Aorta (tissue), 5 donors: ENCODE results near the gene KDM4B. TPM values are rescaled to one million over a fixed set of nuclear protein-coding genes. Genes with fewer than 3 reads are reported as not detected.
"Not testable (repeated sequence)": the region's sequence is repeated elsewhere in the genome, so short reads cannot be mapped to it uniquely, and the experiment has no call there.

Experiments
- ATAC-seq: fragments of 200-7000 bp; cut with Tn5 transposase; one replicate; pipeline ENCODE4 v1.9.1; 2022; ENCODE audit warnings: moderate library complexity; ENCODE audit not compliant: low FRiP score
- DNase-seq, 2 donors: peaks; one replicate each; pipeline ENCODE4 v3.0.0-alpha.2; 2020
- H3K27ac ChIP-seq, 2 donors: one replicate each; pipeline ENCODE4 v1.5.1; 2013; ENCODE audit warnings: low read length in 2 of 2, mild to moderate bottlenecking in 2 of 2, moderate library complexity in 2 of 2, control low read depth in 1 of 2, inconsistent platforms in 1 of 2, low read depth in 1 of 2
- H3K27me3 ChIP-seq, 2 donors: one replicate each; pipeline ENCODE4 v1.6.1; 2013; ENCODE audit warnings: control low read depth in 1 of 2, low read length in 1 of 2, mild to moderate bottlenecking in 1 of 2, moderate library complexity in 1 of 2; ENCODE audit not compliant: insufficient read depth in 2 of 2, control insufficient read depth in 1 of 2
- H3K36me3 ChIP-seq, 2 donors: one replicate each; pipeline ENCODE4 v1.6.1; 2013; ENCODE audit warnings: control low read depth in 1 of 2, low read length in 1 of 2, mild to moderate bottlenecking in 1 of 2; ENCODE audit not compliant: insufficient read depth in 2 of 2, control insufficient read depth in 1 of 2
- H3K4me1 ChIP-seq, 2 donors: one replicate each; pipeline ENCODE4 v1.6.1; 2013; ENCODE audit warnings: low read length in 2 of 2, control low read depth in 1 of 2, mild to moderate bottlenecking in 1 of 2, moderate library complexity in 1 of 2; ENCODE audit not compliant: insufficient read depth in 2 of 2, control insufficient read depth in 1 of 2
- H3K4me3 ChIP-seq, 2 donors: one replicate each; pipeline ENCODE4 v1.5.1; 2013; ENCODE audit warnings: low read length in 2 of 2, control low read depth in 1 of 2, mild to moderate bottlenecking in 1 of 2
- H3K9me3 ChIP-seq: one replicate; pipeline ENCODE4 v1.6.1; 2013; ENCODE audit warnings: mild to moderate bottlenecking, low read length; ENCODE audit not compliant: control insufficient read depth
- WGBS, 2 donors: extraction: QIAGEN DNeasy Blood & Tissue Kit; methylation state at CpG; one replicate each; pipeline ENCODE4 v1.1.7; 2013; 5-methylcytosine and 5-hydroxymethylcytosine counted together
- intact Hi-C, 2 donors: fragments of 100-400 bp; cut with DNase I; formaldehyde crosslinking; loops; one replicate each; pipeline versions ENCODE4 v1.14.2 to v1.15.0; 2022
- polyA plus RNA-seq, 2 donors: library from polyadenylated mRNA; stranded (reverse); fragments of 200-250 nt; gene quantifications; one replicate each; pipeline ENCODE4 v1.2.3, GENCODE V29; 2013
- total RNA-seq, 2 donors: library from RNA; stranded (reverse); fragmentation: NEBNext Ultra II Directional; extraction: Animal tissue kit (Norgen Biotek cat#: 25700); gene quantifications; one replicate each; pipeline ENCODE4 v1.2.1, GENCODE V29; 2021
- donor health status: healthy with polysubstance abuse.
- donor health status: Bipolar disorder and iron deficiency.
- donor health status: DM: no; HTN: no; CAD: no.
- donor health status: DM: no; HTN: no; CAD: no.
- donor health status: DM: yes; HTN: yes; CAD: no.

Gene KDM4B
- total and polyA plus RNA-seq, 4 donors, result 4.4 to 58.1 (median 25.8) TPM

DNA sequence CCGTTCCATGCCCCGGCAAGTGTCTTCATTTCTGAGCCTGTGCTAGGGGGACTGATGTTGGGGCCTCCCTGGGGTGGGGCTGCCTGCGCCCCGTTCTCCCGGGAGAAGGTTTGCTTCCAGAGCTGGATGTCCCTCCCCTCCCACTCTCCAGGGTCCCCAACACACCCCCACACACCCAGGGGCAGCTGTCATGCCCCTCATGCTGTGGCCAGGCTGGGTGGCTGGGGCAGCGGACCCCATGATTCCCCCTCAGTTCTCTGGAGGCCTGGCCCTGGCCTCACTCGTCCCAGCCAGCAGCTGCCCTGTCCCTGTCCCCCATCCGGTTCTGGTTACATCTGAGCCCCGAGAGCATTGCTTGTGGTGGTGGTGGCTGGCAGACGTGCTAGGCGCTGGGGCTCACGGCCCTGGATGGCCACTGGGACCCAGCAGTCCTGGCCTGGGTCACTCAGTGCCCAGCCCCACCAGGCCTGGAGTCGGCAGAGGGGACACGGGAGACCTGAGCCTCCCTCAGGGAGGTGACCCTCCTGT lies 184.8 kb downstream of the KDM4B start:
- no peak for ATAC-seq
- no peaks in the 10 kb centered on the region for H3K27me3 ChIP-seq
- WGBS, 2 donors, result 86 to 91% methylated on average over 13 to 14 of the region's 14 CpGs
- H3K27ac ChIP-seq, result no peak overlapping the region
- no peaks in the 10 kb centered on the region for H3K36me3 ChIP-seq
- H3K4me1 ChIP-seq, result no peaks in the 10 kb centered on the region
- intact Hi-C loops, result loop anchor here in 1 of 2 donors (10.0 kb wide), 1 partner anchor 99 kb away; no protein-coding TSS in a partner anchor
- no peak overlapping the region for H3K4me3 ChIP-seq
- DNase-seq, result peak in 1 of 2 donors; percentile 46
- no peaks in the 10 kb centered on the region for H3K9me3 ChIP-seq

DNA sequence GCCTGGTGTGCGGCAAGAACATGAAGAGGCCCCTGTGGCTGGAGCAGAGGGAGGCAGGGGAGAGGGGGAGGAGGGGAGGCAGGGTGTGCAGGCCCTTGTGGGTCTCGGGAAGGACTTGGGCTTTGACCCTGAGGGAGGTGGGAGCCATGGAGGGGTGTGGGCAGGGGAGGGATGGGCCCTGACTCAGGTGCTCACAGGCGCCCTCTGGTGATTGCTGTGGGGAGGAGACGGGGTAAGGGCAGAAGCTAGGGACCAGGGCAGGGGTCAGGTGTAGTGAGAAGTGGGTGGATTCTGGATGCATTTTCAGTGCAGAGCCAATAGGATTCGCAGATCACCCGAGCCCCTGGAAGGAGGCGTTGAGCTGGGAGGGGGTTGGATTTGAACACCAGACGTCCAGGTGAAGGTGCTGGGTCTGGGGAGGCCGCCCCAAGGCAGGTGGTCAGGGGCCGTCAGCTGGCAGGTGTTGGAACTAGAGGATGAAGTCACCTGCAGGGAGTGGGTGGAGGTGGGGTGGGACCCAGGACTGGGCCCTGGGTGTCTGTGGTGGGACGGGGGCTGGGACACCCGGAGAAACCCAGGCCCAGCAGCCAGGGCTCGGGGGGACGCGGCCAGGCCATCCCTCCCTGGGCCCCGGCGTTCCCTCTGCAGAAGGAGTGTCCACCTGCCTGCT lies 185.4 kb downstream of the KDM4B start:
- DNase-seq, result peak in 1 of 2 donors; percentile 79
- Histone ChIP-seq H3K36me3 (no peaks in the 10 kb centered on the region), H3K27ac (no peak overlapping the region), H3K4me1 (no peaks in the 10 kb centered on the region), H3K27me3 (no peaks in the 10 kb centered on the region), H3K4me3 (no peak overlapping the region), H3K9me3 (no peaks in the 10 kb centered on the region)
- 76 to 80% methylated on average over 17 of the region's 17 CpGs for WGBS, 2 donors
- no peak for ATAC-seq
- intact Hi-C loops, result loop anchor here in 1 of 2 donors (10.0 kb wide), 1 partner anchor 99 kb away; no protein-coding TSS in a partner anchor

DNA sequence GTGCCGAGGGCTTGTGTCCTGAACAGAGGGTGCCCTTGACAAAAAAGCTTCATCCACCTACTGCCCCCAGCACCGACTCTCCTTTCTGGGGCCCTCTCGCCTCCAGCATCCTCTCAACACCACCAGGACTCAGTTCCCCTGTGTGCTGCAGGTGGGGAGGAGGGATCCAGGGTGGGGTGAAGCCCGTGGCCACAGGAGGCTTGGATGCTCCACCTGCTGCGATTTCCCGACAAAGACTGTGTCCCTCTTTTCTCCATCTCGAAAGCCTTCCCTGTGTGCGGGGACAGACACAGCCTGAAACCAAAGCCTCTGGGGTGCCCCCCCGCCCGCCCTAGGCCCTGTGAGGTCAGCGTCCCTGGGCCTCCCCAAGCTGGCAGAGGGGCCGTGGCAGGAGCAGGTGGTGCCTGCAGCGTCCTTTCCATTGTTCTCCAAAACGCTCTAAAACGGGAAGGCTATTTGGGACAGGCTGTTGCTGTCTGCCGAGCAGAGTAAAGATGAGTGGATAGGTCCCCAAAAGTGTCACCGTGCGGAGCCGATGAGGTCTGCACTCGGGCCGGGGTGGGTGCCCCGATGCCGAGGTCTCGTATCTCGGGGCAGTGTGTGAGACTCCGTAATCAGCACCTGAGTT lies 186.0 kb downstream of the KDM4B start:
- Histone ChIP-seq H3K4me1 (no peaks in the 10 kb centered on the region), H3K27ac (no peak overlapping the region), H3K4me3 (no peak overlapping the region), H3K27me3 (no peaks in the 10 kb centered on the region), H3K9me3 (no peaks in the 10 kb centered on the region), H3K36me3 (no peaks in the 10 kb centered on the region)
- 88 to 90% methylated on average over 24 to 26 of the region's 26 CpGs for WGBS, 2 donors
- DNase-seq (peak; percentile 12 to 50), ATAC-seq (no peak)
- intact Hi-C loops, result loop anchor here in 1 of 2 donors (10.0 kb wide), 1 partner anchor 100 kb away; no protein-coding TSS in a partner anchor

DNA sequence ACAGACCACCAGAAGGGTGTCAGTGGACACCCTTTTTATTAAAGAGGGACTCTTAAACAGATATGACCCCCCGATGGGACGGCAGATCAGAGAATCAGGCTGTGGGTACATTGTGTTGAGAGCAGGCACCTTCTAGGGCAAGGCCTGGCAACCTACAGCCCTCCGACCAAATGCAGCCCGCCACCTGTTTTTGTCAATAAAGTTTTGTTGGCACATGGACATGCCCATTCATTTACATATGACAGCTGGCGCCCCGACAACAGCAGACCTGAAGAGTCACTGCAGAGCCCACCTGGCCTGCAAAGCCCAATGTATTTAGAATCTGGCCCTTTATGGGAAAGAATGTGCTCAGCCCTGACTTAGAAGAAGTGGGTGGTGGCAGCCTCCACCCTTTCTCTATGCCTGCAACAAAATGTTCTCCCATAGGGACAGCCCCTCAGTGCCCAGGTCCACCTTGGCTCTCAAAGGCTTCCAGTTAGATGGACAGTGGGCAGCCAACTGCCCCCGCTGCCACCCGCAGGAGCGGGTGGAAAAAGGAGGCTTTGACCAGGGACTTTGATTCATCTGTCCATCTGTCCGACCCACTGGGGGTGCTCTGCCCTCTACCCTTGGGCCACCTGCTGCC lies 186.8 kb downstream of the KDM4B start:
- 85 to 90% methylated on average over 10 of the region's 10 CpGs for WGBS, 2 donors
- no peaks in the 10 kb centered on the region for H3K27me3 ChIP-seq
- no peaks in the 10 kb centered on the region for H3K4me1 ChIP-seq
- H3K27ac ChIP-seq, result no peak overlapping the region
- no peaks in the 10 kb centered on the region for H3K36me3 ChIP-seq
- H3K9me3 ChIP-seq, result no peaks in the 10 kb centered on the region
- ATAC-seq (no peak), DNase-seq (peak; percentile 12 to 48)
- intact Hi-C loops, result loop anchor here in 1 of 2 donors (10.0 kb wide), 1 partner anchor 101 kb away; no protein-coding TSS in a partner anchor
- no peak overlapping the region for H3K4me3 ChIP-seq

DNA sequence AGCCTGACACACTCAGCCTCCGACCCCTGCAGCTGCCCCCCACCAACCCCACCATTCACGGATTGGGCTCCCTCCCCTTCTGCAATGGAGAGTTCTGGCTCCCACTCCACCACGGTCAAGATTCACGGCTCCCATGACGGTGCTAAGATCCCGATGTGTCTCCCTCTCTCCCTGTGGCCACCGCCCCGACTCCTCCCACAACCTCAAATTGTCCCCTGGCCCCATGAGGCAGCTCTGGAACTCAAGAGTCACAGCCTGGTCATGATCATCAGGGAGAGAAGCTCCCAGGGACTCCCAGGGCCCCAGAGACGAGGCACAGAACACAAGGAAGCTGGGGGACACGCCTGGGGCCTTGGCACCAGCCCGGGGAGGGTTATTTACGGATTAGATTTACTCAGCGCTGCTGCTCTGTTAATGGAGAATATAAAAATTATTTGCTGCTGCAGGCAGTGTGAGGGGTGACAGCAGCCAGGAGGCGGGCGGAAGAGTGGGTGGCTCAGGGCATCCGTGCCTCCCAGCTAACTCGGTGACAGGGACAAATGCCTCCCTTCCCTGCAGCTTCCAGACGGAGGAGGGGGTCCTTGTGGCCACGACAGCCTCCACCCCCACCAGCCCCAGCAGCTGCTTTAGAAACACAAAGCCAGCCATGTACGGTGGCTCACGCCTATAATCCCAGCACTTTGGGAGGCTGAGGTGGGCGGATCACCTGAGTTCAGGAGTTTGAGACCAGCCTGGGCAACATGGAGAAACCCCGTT lies 187.5 kb downstream of the KDM4B start:
- peak in 1 of 2 donors; percentile 57 for DNase-seq
- no peak overlapping the region for H3K4me3 ChIP-seq
- H3K36me3 ChIP-seq, result no peaks in the 10 kb centered on the region
- H3K4me1 ChIP-seq, result no peaks in the 10 kb centered on the region
- no peaks in the 10 kb centered on the region for H3K27me3 ChIP-seq
- H3K27ac ChIP-seq, result no peak overlapping the region
- no peak for ATAC-seq
- no peaks in the 10 kb centered on the region for H3K9me3 ChIP-seq
- intact Hi-C loops, result loop anchor here in 1 of 2 donors (10.0 kb wide), 1 partner anchor 102 kb away; no protein-coding TSS in a partner anchor
- WGBS, 2 donors, result 37% methylated on average over 23 of the region's 23 CpGs

DNA sequence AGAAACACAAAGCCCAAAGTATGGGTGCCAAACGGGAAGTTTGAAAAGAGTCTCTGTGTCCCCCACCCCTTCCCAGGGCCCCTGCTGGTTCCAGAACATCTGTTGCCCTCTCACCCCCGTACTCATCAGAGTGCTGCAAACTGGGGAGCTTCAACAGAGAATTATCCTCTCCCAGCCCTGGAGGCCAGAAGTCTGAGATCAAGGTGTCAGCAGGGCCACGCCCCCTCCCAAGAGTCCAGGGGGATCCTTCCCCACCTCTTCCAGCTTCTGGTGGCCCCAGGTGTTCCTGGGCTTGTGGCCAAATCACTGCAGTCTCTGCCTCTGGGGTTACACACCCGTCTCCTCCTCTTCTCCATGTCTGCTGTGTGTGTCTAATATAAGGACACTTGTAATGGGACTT lies 188.3 kb downstream of the KDM4B start:
- DNase-seq (peak in 1 of 2 donors; percentile 61), ATAC-seq (no peak)
- WGBS, 2 donors, result 79 to 81% methylated on average over 4 of the region's 4 CpGs
- no peaks in the 10 kb centered on the region for H3K36me3 ChIP-seq
- no peaks in the 10 kb centered on the region for H3K4me1 ChIP-seq
- H3K27me3 ChIP-seq, result no peaks in the 10 kb centered on the region
- H3K9me3 ChIP-seq, result no peaks in the 10 kb centered on the region
- no peak overlapping the region for H3K4me3 ChIP-seq
- intact Hi-C loops, result loop anchor here in 1 of 2 donors (10.0 kb wide), 1 partner anchor 102 kb away; no protein-coding TSS in a partner anchor
- H3K27ac ChIP-seq, result no peak overlapping the region

DNA sequence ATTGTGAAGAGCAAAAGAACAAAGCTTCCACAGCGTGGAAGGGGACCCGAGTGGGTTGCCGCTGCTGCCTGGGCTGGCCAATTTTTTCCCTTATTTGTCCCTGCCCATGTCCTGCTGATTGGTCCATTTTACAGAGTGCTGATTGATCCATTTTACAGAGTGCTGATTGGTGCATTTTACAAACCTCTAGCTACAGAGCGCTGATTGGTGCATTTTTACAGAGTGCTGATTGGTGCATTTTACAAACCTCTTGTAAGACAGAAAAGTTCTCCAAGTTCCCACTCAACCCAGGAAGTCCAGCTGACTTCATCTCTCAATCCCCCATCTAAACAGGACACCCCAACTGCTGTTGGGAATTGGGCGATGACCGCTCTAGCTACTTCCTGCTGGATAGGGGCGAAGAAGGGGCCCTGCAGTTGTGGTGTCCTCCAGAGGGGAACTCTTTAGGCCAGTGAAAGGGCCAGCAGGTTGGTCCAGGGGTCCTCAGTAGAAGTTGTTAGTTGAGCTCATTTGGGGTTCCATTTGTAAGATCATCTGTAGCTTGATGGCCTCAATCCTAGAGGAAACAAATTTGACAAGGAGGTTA lies 189.7 kb downstream of the KDM4B start:
- H3K4me1 ChIP-seq, H3K27me3 ChIP-seq, H3K4me3 ChIP-seq, ATAC-seq, H3K27ac ChIP-seq, H3K9me3 ChIP-seq, H3K36me3 ChIP-seq: not testable (repeated sequence)
- 99 to 100% methylated on average over 7 of the region's 7 CpGs for WGBS, 2 donors
- intact Hi-C loops, result loop anchor here in 1 of 2 donors (10.0 kb wide), 1 partner anchor 104 kb away; no protein-coding TSS in a partner anchor
- peak in 1 of 2 donors; percentile 25 for DNase-seq
